Measurements from ENCODE around the gene IL17F.

Gene IL17F

GRCh38 chr6:52244400-52244799 is at the start of gene IL17F:
Gene IL17F (minus strand): TSS chr6:52244500. CDS start chr6:52244429, 71 bp downstream.
- DNase-seq, result no peak

DNA sequence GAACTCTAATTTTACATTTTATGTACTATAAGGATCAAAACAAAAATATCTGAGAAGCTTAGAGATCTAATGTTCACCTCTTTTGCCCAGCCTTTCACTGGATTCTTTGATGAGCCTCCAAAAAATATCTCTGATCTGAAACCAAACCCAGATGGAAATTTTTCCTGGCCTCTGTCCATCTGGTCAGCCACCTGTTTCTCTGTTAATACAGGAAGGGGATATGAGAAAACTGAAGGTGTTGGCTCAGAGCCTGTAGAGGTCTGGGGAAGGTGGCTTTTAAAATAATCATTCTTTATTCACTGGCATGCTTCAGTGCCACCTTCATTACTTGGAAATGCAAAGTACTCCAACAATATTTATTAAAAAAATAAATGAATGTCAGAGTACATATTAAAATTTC is 48.8 kb upstream of the IL17F start:
- DNase-seq, result no peak

DNA sequence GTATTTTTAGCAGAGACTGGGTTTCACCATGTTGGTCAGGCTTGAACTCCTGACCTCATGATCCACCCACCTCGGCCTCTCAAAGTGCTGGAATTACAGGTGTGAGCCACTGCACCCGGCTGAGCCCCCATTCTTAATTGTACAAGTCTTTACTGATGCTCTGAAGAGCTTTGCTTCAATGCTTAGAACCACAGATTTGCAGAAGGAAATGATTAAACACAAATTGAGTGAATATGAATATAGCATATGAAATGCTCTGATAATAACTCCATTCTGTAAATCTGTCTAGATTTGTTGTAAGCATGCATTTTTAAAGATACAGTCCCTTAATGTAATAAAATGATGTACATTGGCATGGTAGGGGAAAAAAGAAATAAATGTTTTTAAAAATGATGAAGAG is 44.5 kb upstream of the IL17F start:
- no peak for DNase-seq

- no peak for DNase-seq
Observed at GRCh38 chr6:52288216-52288615, 43.9 kb upstream of the IL17F start.

DNA sequence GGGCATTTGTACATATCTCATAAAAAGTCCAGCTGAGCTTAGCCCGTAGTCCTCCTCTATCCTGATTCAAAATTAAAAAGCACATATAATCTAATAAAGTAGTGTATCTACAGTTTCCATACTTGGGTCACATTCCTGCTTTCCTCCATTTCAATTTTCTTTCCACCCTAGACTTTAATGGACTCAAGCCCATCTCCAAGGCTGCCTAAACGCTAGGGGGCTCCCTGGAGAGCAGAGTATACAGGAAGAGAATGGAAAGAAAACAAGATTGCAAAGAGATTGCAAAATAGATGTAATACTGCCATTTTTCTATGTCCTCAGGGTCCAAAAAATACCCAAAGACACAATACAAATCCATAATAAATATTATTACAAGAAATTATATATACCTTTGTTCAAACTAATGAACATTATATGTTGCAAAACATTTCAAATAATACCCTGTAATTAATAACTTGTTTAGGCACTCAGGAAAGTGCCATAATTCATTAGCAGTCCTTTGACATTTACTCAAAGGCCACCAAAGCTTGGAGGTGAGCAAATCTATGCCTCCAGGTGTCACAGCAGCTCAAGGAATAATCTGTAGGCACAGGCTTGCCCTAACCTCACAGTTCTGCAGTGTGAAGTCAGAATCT is 42.6 kb upstream of the IL17F start:
- DNase-seq, result no peak

- no peak for DNase-seq
Observed at GRCh38 chr6:52285177-52286068, 41.1 kb upstream of the IL17F start.

DNA sequence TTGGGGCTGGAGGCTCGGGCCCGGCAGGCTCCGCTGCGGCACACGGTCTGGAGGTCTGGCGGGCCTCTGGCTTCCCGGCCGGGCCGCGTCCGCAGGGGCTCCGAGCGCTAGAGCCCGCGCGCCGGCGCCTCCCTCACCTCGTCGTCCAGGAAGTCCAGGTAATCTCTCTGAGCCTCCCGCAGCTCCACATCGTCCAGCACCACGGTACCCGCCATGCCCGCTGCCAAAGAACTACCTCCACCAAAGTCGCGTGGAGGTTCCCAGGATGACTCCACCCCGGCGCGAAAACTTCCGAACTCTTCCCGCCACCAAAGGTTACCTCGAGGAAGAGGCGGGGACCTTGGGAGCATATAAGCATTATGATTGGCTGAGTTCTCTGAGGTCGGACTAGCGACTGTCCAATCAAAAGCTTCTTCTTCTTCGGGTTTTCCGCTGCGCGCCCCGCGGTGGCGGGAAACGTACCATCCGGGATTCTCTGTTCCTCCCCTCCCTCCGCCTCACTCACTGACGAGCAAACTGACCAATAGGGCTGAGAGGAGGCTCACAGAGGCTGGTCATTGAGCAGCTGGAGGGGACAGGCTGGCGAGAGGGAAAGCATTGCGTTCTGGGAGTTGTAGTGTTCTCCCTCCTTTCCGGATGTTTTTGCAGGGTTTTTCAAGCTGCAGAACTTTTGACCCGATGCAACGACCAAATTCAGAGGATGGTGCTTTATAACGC is 40.3 kb upstream of the IL17F start, which contains the start of gene MCM3:
MCM3 (minus strand) TSS at position 283 of the 717 bp plus-strand sequence; CDS start at position 215, 68 bp downstream.
- DNase-seq, result peak; percentile 92

GRCh38 chr6:52284131-52284459 is 39.8 kb upstream of the IL17F start:
- DNase-seq, result no peak

GRCh38 chr6:52283111-52283510 is 38.8 kb upstream of the IL17F start:
- DNase-seq, result no peak

- no peak for DNase-seq
Observed at GRCh38 chr6:52276130-52276529, 31.8 kb upstream of the IL17F start.

DNA sequence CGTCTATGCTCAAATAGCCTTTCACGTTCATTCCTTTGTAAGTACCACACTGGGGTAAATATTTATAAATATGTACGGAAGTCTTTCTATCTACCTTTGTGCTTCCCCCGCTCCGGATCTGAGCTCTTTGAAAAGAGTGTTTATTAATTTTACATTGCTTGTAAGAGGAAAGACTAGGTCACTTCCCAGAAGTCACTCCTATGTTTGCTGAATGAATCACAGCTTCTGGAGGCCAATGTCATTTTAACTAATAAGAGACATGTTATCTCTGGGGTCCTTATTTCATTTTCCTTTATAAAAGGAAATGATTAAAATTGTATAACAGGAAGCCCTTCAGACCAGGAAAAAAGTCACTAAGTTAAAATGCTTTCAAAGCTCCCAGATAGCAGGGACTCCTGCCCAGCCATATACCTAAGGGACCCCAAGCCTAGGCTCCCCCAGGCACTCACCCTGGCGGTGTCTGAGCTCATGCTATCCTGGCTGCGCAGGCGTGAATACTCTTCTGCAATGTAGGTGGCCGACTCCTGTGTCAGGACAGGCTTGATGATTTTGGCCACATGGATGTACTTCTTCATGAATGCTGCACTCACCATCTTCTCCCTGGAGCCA is 27.7 kb upstream of the IL17F start:
- no peak for DNase-seq

DNA sequence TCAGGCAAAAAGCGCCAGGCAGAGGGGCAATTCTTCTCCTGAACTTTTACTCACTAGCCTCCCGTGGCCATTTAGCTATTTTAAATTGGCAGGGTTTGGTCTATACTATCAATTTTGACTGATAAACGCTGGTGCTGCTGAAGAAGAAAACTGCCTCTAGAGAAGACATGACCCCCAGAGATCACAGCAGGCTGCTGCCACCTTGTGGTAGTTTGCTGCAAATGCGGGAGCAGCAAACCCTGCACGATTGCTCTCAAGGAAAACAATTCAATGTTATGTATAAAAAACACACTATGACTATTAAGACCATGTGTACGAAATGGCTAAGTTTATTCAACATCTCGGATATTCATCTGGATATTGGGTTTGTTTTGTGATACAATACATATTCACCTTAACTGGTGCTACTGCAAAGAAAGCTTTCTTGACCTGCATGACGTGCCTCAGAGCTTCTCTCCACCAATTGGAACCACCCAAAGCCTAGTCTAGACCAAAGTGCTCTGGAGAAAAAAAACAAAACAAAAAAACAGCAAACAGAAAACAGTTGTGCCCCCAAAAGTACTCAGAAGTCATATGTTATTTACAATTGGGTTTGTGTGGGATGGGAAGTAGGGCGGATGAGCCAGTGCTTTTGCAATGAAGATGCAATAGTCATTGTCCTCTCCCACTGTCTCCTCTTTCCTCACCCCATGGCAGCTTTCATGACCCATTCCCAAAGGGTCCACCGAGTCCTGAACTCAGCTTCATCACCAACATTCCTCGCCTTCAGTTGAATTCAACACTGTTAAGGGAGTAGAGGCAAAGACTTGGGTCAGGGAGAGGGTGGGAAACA is 19.6 kb upstream of the IL17F start:
- peak; percentile 53 for DNase-seq

DNA sequence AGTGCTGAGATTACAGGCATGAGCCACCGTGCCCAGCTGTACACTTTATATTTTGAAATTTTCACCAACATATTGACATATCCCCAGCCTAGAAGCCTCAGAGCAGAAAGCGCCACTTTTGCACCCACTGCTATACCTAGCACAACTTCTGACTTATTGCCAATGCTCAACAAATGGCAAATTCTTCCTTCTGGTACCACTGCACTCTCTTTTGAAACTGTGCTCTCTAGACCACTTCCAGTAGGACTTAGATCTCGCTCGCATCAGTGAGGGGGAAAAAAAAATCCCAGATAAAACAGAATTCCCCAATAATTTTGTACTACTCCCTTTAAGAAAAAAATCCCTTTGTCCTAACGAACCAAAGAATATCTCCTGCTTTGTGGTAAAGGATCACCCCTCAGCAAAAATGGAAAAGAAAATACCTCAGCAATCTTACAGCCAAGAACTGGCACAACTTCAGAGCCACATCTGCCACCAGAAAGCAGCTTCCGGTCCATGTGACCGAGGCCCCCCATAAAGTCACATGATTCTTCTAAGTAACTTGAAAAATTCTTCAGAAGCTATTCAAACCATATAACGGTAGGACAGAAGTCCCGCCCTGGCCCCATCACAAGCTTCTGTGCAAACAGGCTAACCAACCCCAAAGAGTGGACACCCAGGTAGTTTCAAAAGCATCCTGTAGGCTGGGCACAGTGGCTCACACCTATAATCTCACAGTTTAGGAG is 18.5 kb upstream of the IL17F start:
- DNase-seq, result no peak

GRCh38 chr6:52261229-52261628 is 16.9 kb upstream of the IL17F start:
- DNase-seq, result no peak

DNA sequence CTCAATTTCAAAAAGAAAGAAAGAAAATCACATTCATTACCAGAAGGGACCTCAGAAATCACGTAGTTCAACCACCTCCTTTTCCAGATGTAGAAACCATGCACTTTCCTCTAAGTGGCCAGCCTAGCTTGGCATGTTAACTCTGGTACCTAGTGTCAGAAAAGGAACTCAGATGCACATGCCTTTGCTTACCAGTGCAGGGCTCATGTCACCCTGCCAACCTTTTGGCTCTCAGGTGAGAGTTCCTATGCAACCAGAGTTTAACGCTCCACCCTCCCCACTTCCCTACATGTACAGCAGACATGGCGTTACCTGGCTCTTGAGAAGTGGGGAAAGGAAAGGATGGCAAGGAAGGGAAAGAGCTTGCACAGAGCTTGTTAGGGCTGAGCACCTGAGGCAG is 16.3 kb upstream of the IL17F start:
- DNase-seq, result no peak

GRCh38 chr6:52255434-52255833 is 11.1 kb upstream of the IL17F start:
- no peak for DNase-seq

GRCh38 chr6:52254731-52255378 is 10.6 kb upstream of the IL17F start:
- DNase-seq, result no peak

DNA sequence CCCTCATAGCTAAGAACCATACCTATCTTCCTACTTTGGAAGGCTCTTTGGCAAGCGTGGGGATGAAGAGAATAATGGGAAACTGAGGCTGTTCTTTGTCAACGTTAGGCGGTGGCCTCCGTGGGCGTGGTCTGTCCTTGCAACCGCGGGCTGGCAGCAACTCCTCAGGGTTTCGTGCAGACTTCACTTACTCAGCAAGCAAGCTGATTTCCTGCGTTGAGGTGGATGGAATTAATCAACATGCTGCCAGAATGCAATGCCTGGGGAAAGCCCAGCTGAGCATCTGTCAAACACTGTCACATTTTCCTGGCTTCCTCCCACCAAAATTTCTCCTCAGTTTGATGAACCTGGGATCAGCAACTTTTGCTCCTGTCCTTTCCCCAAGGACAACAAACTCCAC is 9.2 kb upstream of the IL17F start:
- no peak for DNase-seq

GRCh38 chr6:52251113-52251512 is 6.8 kb upstream of the IL17F start:
- DNase-seq, result no peak

GRCh38 chr6:52249078-52249477 is 4.8 kb upstream of the IL17F start:
- no peak for DNase-seq

DNA sequence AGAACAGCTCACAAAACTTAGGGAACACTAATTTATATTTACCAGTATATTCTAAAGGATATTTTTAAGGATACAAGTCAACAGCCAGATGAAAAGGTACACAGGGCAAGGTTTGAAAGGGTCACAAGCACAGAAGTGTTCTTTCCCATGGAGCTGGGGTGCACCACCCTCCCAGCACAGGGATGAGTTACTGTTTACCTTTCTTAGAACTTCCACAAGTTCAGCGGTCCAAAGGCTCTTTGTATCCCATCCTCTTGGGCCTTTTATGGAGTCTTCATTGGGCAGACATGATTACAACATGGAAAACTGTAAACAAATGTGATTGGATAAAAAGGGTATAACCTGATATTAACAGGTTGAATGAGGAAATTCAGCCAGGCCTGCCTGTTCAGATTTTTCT is 1.1 kb upstream of the IL17F start:
- no peak for DNase-seq
